GM18526 (cell line): ENCODE results near the gene YARS1.

ENCODE experiments used
- POLR2A ChIP-seq: IDR thresholded peaks from 3 replicates; pipeline ENCODE4 v1.6.1; 2011; ENCODE audit not compliant: insufficient read length; ENCODE audit errors: extremely low read depth

The YARS1 gene

DNA sequence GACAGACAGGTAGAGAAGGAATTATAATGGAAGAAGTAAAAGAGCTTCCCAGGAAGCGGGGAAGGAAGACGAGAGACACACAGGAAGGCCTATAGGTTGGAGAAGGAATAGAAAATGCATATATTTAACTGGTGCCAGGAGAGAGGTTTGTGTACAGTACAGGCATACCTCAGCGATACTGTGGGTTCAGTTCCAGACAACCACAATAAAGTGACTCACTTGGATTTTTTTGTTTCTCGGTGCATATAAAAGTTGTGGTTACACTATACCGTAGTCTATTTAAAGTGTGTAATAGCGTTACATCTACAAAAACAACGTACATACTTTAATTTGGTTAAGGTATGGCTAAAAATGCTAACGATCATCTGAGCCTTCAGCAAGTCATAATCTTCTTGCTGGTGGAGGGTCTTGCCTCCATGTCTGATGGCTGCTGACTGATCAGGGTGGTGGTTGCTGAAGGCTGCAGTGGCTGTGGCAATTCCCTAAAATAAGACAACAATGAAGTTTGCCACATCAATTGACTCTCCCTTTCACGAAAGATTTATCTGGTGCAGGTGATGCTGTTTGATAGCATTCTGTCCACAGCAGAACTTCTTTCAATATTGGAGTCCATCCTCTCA, 16.0 kb downstream of the YARS1 start:
- TF ChIP-seq POLR2A: no peak

DNA sequence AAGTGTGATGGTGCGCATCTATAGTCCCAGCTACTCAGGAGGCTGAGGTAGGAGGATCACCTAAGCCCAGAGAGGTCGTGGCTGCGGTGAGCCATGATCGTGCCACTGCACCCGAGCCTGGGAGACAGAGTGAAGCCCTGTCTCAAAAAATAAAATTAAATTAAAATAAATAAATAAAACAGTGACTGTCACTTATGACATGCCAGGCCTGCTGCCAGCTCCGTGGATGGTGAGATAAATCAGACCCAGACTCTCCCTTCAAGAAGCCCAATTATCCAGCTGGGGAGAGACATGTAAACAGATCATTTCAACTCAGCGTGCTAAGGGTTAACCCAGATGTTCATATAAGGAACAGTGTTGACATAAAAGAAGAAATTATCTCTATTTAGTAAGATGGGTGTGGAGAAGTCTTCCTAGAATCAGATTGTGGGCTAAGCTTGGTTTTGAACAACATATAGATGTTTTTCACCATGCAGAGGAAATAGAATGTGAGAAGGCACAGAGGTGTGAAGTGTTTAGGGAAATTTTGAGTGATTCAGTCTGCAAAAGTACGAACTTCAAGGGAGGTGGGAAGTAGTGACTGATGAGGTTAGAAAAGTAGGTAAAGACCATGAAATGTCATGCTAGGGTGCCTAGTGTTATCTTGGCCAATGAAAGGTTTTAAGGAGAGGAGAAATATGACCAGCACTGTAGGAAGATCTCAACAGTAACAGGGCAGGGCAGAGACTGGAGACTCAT, 18.3 kb downstream of the YARS1 start:
- no peak for TF ChIP-seq POLR2A

DNA sequence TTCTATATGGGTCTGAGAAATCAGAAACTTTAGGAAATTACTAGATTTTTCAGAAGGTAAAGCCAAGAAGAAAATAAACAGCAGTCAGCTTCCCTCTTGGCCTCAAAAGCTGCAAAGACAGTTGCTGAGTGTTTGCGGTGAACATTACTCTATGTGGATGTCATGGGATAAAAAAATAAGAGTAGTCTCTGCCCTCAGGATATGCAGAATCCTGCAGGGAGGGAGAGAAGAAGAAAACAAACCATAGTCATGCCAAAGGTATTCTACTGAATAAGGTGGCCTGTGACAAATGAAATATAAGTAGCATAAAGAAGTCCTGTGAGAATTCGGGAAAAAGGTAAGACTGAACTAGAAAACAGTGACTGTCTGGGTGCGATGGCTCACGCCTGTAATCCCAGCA, 19.0 kb downstream of the YARS1 start:
- TF ChIP-seq POLR2A: no peak

DNA sequence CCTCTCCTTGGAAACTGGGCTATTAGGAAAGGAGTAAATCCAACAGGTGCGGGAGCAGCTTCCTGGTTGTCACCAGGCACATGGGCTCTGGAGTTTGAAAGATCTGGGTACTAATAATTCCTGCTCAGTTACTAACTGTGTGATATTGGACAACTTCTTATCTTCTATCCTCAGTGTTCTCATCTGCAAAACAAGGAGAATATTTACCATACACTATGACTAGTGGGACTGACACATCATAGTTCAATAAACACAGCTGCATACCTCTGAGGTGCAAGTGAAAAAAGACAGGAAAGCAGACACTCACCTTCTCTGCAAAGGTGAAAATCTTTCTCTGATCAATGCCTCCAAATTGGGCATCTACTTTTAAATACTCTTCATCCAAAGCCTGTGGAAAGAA, 19.7 kb downstream of the YARS1 start:
- TF ChIP-seq POLR2A: no peak

DNA sequence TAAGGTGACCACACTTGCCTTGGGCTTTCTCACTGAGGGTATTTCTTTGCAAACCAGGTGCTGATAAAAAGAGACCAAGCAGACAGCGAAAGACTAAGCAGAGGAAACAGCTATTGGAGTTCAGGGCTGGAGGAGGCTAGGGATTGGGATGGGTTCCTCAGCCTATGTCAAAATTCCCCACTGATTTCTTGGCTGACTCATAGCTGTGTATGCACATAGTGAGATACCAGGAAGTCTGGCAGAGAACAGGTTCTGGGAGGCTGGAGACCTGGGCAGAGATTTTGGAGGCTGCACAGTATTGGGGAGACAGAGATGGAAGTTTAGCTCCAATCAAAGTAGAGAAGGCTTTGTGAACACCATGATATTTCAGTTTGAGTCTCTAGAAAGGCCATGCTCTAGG, 25.3 kb downstream of the YARS1 start:
- TF ChIP-seq POLR2A: no peak

DNA sequence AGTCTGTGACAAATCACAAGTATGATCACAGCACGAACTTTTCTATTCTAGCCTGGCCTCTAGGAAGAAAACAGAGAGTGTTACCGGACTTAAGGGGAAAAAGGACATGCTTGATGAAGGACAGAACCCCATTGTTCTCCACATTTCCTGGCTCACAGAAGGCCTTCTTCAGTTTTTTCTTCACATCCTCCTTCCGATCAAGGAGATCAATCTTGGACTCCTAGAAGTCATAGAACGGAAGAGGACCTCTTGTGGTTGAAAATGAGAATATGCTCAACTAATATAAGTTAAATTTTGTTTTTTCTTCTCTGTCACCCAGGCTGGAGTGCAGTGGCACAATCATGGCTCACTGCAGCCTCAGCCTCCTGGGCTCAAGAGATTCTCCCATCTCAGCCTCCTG, 30.3 kb downstream of the YARS1 start:
- no peak for TF ChIP-seq POLR2A

DNA sequence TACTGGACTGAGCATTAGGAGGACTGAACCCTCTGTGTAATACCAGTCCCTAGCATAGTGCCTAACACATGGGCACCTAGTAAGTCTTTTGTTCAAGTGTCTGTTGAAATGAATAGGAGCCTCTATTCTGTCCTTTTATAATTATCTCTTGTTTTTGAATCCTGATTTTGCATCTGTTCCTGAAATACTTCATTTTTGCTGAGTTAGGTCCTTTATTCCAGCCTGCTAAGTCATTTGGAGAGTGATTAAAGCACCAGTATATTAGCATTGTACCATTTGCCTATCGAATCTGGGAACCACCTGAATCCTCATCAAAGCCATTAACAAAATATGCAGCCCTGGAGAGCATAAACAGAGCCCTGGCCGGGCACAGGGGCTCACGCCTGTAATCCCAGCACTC, 32.3 kb downstream of the YARS1 start:
- no peak for TF ChIP-seq POLR2A

DNA sequence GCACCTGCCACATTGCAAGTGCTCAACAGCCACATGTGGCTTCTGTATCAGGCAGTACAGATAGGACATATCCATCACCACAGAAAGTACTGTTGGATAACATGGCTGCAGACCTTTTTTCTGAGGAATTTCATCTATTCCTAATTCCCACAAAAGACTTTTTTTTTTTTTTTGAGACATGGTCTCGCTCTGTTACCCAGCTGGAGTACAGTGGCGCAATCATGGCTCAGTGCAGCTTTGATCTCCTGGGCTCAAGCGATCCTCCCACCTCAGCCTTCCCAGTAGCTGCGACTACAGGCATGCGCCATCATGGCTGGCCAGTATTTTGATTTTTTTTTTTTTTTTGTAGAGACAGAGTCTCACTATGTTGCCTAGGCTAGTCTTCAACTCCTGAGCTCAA, 33.3 kb downstream of the YARS1 start:
- TF ChIP-seq POLR2A: no peak

DNA sequence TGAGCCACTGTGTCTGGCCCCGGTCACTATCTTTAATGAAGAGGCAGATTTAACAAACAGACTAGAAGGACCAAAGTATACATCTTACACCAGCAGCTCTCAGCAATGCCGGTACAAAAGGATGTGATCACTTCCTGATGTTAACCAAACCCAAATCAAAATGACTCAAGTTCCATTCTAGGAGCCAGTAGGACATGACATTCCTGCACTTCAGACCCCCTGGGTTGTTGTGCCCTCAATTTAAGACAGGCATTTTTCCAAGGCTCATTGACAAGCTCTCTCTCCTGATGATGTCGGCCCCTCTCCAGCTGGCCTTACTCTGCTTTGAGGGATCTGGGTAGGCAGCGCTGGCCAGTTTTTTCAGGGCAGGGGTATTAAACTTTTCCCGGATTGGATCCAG, 35.1 kb downstream of the YARS1 start:
- TF ChIP-seq POLR2A: no peak

DNA sequence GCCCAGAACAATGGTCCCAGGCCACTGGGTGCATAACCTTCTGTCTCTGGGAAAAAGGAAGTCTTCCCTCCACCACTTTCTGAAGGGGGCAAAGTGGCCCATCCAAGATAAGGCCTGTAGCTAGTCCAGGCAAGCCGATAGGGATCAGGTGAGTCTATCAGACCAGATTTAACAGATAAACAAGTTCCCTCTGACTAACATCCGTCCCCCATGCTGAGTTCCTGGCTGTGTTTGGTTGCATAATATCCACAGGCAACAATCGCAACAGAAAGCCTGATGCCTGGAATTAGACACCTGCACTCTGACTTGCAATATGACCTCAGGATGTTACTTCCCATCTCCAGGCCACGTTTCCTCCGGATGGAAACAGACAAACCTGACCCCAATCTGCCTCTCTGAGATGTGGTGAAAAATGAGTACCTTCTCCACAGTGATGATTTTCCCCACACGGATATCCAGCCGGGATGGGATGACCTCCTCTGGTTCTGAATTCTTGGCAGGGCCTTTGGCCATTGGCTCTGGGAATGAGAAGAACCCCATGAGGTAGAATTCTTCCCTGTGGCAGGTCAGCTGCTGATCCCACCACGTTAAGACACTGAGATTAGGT, 36.4 kb downstream of the YARS1 start:
- no peak for TF ChIP-seq POLR2A

DNA sequence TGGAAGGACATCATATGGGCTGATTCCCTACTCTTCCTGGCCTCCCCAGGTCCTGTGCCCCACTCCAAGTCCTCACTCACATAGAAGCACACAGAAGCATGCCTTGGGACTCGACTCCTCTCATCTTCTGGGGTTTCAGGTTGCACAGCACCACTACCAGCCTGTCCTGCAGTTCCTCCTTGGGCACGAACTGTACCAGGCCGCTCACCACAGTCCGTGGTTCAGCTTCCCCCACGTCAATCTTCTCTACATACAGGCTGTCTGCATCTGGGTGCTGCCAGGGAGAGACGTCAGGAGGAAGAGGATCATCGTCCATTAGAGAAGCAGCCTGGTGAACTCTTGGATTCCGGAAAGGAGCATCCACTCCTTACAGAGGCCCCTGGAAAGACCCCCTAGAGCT, 37.2 kb downstream of the YARS1 start:
- TF ChIP-seq POLR2A: no peak

DNA sequence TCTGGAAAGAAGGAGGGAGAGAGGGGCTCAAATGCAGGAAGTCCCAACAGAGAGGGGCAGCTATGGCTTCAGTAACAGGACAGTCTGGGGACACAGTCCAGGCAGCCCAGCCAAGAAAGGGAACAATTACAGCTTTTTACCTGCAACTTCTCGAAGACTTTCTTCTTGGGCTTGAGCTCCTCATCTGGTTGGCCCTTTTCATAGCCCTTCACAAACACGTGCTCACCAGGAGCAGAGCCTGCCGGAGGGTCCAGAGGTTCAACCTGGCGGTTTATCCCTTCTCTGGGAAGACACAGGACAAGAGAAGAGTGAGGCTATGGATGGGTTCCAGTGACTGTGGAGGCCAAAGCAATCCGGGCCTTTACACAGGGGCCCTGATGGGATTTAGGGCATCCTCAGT, 37.9 kb downstream of the YARS1 start:
- no peak for TF ChIP-seq POLR2A

DNA sequence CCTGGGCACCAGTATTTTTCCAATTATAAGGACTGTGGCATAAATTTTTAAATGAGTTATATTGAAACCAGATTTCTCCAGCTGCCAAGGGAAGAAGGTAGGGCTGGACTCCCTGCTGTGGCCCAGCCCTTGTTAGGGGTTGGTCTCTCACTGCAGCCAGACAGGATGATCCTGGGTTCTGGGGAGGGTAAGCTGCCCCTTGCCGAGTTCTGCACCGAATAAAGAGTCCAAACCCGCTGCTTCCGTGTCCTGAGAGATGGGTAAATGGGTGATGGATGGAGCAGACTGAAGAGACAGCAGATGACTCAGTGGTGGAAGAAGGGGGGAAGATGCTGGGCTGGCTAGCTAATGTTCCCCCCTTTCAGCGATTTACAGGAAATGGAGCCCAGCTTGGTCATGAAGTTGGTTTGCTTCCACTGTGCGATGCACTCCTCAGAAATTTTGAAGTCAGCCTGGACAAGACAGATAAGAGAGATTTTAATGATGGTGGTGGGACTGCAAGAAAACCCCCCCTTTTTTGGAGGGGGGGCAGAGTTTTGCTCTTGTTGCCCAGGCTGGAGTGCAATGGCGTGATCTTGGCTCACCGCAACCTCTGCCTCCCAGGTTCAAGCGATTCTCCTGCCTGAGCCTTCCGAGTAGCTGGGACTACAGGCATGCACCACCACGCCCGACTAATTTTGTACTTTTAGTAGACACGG, 41.4 kb downstream of the YARS1 start:
- no peak for TF ChIP-seq POLR2A

DNA sequence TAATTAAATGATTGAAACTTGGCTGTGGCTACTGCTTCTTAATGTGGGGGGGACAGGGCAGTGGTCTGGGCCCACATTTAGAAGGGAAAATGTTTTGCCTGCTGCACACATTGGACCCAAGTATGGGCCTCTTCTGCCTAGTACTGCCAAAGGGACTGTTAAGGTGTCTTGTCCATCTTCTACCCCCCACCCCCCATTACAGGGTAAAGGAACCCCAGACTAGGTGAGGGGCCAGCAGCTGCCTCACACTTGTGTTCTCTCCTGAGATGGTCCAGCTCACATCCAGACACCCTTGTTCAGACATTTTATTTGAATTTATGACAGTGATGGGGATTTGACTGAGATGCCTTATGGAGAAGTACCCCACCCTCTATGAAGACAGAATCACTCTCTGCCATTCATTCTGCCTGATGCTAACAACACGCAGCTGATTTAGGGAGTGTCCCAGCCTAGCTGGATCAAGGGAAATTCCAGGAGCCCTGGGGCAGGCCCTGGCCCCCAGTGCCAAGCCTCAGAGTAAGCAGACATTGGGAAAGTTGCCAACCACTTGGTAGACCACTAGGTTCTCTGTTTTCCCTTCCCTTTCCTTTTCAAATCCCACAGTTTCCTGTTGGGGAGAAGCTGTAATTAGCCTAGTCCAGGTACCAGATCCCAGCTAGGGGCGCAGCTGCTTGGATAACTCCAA, 42.1 kb downstream of the YARS1 start:
- no peak for TF ChIP-seq POLR2A

DNA sequence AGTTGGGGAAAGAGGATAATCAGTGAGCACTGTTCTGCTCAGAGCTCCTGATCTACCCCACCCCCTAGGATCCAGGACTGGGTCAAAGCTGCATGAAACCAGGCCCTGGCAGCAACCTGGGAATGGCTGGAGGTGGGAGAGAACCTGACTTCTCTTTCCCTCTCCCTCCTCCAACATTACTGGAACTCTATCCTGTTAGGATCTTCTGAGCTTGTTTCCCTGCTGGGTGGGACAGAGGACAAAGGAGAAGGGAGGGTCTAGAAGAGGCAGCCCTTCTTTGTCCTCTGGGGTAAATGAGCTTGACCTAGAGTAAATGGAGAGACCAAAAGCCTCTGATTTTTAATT, 42.7 kb downstream of the YARS1 start:
- TF ChIP-seq POLR2A: no peak
